GM23338 (cell line): ENCODE data around the gene SYP. TPM values are rescaled to one million over a fixed set of nuclear protein-coding genes. Genes with fewer than 3 reads are reported as not detected.

Source experiments
- ATAC-seq: fragments of 200-7000 bp; cut with Tn5 transposase; 3 replicates; pipeline ENCODE4 v1.9.1; 2020
- DNase-seq: peaks from one replicate; pipeline ENCODE4 v3.0.0-alpha.2; 2015; ENCODE audit warnings: low spot score
- H2AFZ ChIP-seq: fragments of 200-600 bp; sonication (generic); 2 replicates; pipeline ENCODE4 v1.8.0; 2016; ENCODE audit warnings: antibody characterized with exemption, mild to moderate bottlenecking, moderate library complexity
- H3F3A ChIP-seq: fragments of 200-600 bp; sonication (generic); replicated peaks from 2 replicates; pipeline ENCODE4 v1.8.0; 2017; ENCODE audit warnings: antibody characterized with exemption, mixed run types, low read depth
- H3K27ac ChIP-seq: fragments of 200-600 bp; sonication (generic); 2 replicates; pipeline ENCODE4 v1.6.1; 2016; ENCODE audit warnings: low read depth
- H3K27me3 ChIP-seq: fragments of 200-600 bp; sonication (generic); 2 replicates; pipeline ENCODE4 v1.8.0; 2016; ENCODE audit warnings: mild to moderate bottlenecking, mixed run types, moderate library complexity; ENCODE audit not compliant: insufficient read depth
- H3K36me3 ChIP-seq: fragments of 200-600 bp; sonication (generic); 2 replicates; pipeline ENCODE4 v1.8.0; 2016; ENCODE audit warnings: mild to moderate bottlenecking; ENCODE audit not compliant: insufficient read depth
- H3K4me1 ChIP-seq: fragments of 200-600 bp; sonication (generic); 2 replicates; pipeline ENCODE4 v1.8.0; 2016; ENCODE audit warnings: mild to moderate bottlenecking, moderate library complexity; ENCODE audit not compliant: insufficient read depth
- H3K4me2 ChIP-seq: fragments of 200-600 bp; sonication (generic); 2 replicates; pipeline ENCODE4 v1.7.1; 2017; ENCODE audit warnings: mixed run types
- H3K4me3 ChIP-seq: fragments of 200-600 bp; sonication (generic); 2 replicates; pipeline ENCODE4 v1.6.1; 2016; ENCODE audit warnings: mixed run types
- H3K79me2 ChIP-seq: fragments of 200-600 bp; sonication (generic); replicated peaks from 2 replicates; pipeline ENCODE4 v1.8.0; 2017; ENCODE audit warnings: mild to moderate bottlenecking; ENCODE audit not compliant: insufficient read depth
- H3K9me2 ChIP-seq: fragments of 200-600 bp; sonication (generic); 2 replicates; pipeline ENCODE4 v1.8.0; 2017; ENCODE audit not compliant: insufficient read depth
- H4K20me1 ChIP-seq: fragments of 200-600 bp; sonication (generic); replicated peaks from 2 replicates; pipeline ENCODE4 v1.8.0; 2017; ENCODE audit warnings: mild to moderate bottlenecking; ENCODE audit not compliant: insufficient read depth
- H3K27ac Mint-ChIP-seq: 2 replicates; pipeline ENCODE4 v1.8.0; 2020; ENCODE audit warnings: inconsistent platforms, mild to moderate bottlenecking, moderate library complexity, mixed read lengths
- H3K27me3 Mint-ChIP-seq: 3 replicates; pipeline ENCODE4 v1.8.0; 2022; ENCODE audit warnings: low read depth, mild to moderate bottlenecking, moderate library complexity, mixed read lengths, inconsistent platforms; ENCODE audit not compliant: insufficient read depth, poor library complexity
- H3K36me3 Mint-ChIP-seq: 3 replicates; pipeline ENCODE4 v1.8.0; 2021; ENCODE audit warnings: low read depth, mild to moderate bottlenecking, inconsistent platforms, moderate library complexity, mixed read lengths
- H3K4me1 Mint-ChIP-seq: 3 replicates; pipeline ENCODE4 v1.8.0; 2020; ENCODE audit warnings: mild to moderate bottlenecking, inconsistent platforms, mixed read lengths
- H3K4me3 Mint-ChIP-seq: 3 replicates; pipeline ENCODE4 v1.8.0; 2021; ENCODE audit warnings: moderate library complexity, mild to moderate bottlenecking, inconsistent platforms, mixed read lengths
- H3K9me3 Mint-ChIP-seq: 3 replicates; pipeline ENCODE4 v1.8.0; 2020; ENCODE audit warnings: moderate library complexity, mild to moderate bottlenecking, inconsistent platforms, mixed read lengths
- EZH2phosphoT487 ChIP-seq: fragments of 200-600 bp; sonication (generic); IDR thresholded peaks from one replicate; pipeline ENCODE4 v1.8.1; 2018; ENCODE audit warnings: antibody characterized with exemption; ENCODE audit not compliant: unreplicated experiment
- polyA plus RNA-seq: library from polyadenylated mRNA; unstranded; fragments of >200 nt; fragmentation: Nextera tagmentation; extraction: Ambion mirVana; gene quantifications from 2 replicates; pipeline ENCODE4 v1.2.1, GENCODE V29; 2016
- total RNA-seq: library from RNA; depleted of rRNA; stranded (reverse); fragments of >200 nt; shearing (Covaris generic); gene quantifications from 2 replicates; pipeline ENCODE4 v1.2.3, GENCODE V29; 2014
- TF ChIP-seq, protein P1 (sequence below): fragments of 250-450 bp; sonication (Bioruptor Pico); IDR thresholded peaks from 2 replicates; pipeline ENCODE4 v1.5.0; 2020; ENCODE audit warnings: mild to moderate bottlenecking, moderate library complexity
- TF ChIP-seq, protein P2 (sequence below): IDR thresholded peaks from one replicate; pipeline ENCODE4 v1.6.1; 2018; ENCODE audit warnings: antibody characterized with exemption; ENCODE audit not compliant: unreplicated experiment

The SYP gene
- total and polyA plus RNA-seq, 2 experiments from 2014 or later = 3.7 to 9.1 TPM

DNA sequence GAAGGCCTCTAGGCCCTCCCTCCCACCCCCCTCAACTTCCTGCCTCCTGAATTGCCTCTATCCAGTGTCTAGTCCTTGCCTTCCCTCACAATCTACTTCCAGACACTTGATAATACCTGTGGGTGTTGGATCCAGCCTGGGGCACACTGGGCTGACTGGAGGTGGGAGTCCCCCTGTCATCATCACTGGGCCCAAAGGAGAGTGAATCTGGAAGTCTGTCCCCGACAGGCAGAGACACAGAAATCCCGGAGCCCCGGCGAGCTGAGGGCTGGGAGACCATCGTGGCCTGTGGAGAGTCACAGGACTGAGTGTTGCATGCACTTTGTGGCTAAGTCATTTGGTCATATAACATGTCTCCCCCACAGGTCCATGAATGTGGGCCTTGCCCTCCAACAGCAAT lies 8.4 kb upstream of the SYP start:
- no peaks in the 10 kb centered on the region for H3K9me2 ChIP-seq
- H2AFZ ChIP-seq = no peak overlapping the region

DNA sequence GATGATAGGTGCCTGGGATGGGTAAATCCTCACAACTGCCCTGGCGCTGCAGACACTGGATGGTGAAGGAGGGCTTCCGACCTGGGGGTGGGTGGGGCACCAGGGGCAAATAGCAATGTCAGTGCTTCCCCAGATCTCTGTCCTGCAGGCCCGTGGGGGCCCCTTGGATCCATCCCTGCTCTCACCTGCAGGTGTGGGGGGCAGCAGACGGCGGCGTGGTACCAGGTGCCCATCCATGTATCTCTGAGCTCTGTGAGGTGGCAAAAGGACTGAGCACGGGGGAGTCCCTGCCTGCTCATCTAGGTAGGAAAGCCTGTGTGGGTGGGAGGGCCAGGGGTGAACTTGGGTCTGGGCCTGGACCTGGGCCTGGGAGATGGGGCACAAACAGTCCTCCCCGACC lies 6.5 kb upstream of the SYP start:
- no peak overlapping the region for H3K4me3 ChIP-seq
- H3K36me3 ChIP-seq = no peaks in the 10 kb centered on the region
- Mint-ChIP-seq H3K9me3 (no peaks in the 10 kb centered on the region), H3K36me3 (no peaks in the 10 kb centered on the region), H3K4me1 (no peaks in the 10 kb centered on the region), H3K4me3 (no peak overlapping the region), H3K27ac (no peak overlapping the region), H3K27me3 (peaks cover 6% of the 10 kb centered on the region)
- H3F3A ChIP-seq = no peaks in the 10 kb centered on the region
- no peaks in the 10 kb centered on the region for H4K20me1 ChIP-seq
- H3K79me2 ChIP-seq = no peaks in the 10 kb centered on the region
- H3K27me3 ChIP-seq = no peaks in the 10 kb centered on the region
- no peak overlapping the region for H3K27ac ChIP-seq
- no peak overlapping the region for H3K4me2 ChIP-seq
- H3K9me2 ChIP-seq = no peaks in the 10 kb centered on the region
- DNase-seq (no peak), ATAC-seq (no peak)
- TF ChIP-seq, protein P1, sequence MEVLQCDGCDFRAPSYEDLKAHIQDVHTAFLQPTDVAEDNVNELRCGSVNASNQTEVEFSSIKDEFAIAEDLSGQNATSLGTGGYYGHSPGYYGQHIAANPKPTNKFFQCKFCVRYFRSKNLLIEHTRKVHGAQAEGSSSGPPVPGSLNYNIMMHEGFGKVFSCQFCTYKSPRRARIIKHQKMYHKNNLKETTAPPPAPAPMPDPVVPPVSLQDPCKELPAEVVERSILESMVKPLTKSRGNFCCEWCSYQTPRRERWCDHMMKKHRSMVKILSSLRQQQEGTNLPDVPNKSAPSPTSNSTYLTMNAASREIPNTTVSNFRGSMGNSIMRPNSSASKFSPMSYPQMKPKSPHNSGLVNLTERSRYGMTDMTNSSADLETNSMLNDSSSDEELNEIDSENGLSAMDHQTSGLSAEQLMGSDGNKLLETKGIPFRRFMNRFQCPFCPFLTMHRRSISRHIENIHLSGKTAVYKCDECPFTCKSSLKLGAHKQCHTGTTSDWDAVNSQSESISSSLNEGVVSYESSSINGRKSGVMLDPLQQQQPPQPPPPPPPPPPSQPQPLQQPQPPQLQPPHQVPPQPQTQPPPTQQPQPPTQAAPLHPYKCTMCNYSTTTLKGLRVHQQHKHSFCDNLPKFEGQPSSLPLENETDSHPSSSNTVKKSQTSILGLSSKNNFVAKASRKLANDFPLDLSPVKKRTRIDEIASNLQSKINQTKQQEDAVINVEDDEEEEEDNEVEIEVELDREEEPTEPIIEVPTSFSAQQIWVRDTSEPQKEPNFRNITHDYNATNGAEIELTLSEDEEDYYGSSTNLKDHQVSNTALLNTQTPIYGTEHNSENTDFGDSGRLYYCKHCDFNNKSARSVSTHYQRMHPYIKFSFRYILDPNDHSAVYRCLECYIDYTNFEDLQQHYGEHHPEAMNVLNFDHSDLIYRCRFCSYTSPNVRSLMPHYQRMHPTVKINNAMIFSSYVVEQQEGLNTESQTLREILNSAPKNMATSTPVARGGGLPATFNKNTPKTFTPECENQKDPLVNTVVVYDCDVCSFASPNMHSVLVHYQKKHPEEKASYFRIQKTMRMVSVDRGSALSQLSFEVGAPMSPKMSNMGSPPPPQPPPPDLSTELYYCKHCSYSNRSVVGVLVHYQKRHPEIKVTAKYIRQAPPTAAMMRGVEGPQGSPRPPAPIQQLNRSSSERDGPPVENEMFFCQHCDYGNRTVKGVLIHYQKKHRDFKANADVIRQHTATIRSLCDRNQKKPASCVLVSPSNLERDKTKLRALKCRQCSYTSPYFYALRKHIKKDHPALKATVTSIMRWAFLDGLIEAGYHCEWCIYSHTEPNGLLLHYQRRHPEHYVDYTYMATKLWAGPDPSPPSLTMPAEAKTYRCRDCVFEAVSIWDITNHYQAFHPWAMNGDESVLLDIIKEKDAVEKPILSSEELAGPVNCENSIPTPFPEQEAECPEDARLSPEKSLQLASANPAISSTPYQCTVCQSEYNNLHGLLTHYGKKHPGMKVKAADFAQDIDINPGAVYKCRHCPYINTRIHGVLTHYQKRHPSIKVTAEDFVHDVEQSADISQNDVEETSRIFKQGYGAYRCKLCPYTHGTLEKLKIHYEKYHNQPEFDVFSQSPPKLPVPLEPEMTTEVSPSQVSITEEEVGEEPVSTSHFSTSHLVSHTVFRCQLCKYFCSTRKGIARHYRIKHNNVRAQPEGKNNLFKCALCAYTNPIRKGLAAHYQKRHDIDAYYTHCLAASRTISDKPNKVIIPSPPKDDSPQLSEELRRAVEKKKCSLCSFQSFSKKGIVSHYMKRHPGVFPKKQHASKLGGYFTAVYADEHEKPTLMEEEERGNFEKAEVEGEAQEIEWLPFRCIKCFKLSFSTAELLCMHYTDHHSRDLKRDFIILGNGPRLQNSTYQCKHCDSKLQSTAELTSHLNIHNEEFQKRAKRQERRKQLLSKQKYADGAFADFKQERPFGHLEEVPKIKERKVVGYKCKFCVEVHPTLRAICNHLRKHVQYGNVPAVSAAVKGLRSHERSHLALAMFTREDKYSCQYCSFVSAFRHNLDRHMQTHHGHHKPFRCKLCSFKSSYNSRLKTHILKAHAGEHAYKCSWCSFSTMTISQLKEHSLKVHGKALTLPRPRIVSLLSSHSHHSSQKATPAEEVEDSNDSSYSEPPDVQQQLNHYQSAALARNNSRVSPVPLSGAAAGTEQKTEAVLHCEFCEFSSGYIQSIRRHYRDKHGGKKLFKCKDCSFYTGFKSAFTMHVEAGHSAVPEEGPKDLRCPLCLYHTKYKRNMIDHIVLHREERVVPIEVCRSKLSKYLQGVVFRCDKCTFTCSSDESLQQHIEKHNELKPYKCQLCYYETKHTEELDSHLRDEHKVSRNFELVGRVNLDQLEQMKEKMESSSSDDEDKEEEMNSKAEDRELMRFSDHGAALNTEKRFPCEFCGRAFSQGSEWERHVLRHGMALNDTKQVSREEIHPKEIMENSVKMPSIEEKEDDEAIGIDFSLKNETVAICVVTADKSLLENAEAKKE (CRISPR knock-in tag) = no peak
- no peak overlapping the region for H2AFZ ChIP-seq
- H3K4me1 ChIP-seq = no peaks in the 10 kb centered on the region; the same call in 1 of the 2 replicates

More for the DNA sequence above, 8.4 kb upstream of the SYP start:
- no peak overlapping the region for H3K27ac Mint-ChIP-seq
- no peaks in the 10 kb centered on the region for H3K27me3 ChIP-seq
- no peak overlapping the region for H3K27ac ChIP-seq
- no peak overlapping the region for H3K4me3 Mint-ChIP-seq
- no peaks in the 10 kb centered on the region for H3F3A ChIP-seq
- H3K4me1 Mint-ChIP-seq = no peaks in the 10 kb centered on the region; the same call in 2 of the 3 replicates
- no peaks in the 10 kb centered on the region; the same call in 1 of the 2 replicates for H3K4me1 ChIP-seq
- ATAC-seq = no peak
- no peaks in the 10 kb centered on the region for H3K79me2 ChIP-seq
- DNase-seq = no peak
- H3K27me3 Mint-ChIP-seq = peaks cover 8% of the 10 kb centered on the region
- H3K4me2 ChIP-seq = no peak overlapping the region
- H4K20me1 ChIP-seq = no peaks in the 10 kb centered on the region
- H3K9me3 Mint-ChIP-seq = no peaks in the 10 kb centered on the region
- no peak for TF ChIP-seq EZH2phosphoT487
- TF ChIP-seq, protein P2, sequence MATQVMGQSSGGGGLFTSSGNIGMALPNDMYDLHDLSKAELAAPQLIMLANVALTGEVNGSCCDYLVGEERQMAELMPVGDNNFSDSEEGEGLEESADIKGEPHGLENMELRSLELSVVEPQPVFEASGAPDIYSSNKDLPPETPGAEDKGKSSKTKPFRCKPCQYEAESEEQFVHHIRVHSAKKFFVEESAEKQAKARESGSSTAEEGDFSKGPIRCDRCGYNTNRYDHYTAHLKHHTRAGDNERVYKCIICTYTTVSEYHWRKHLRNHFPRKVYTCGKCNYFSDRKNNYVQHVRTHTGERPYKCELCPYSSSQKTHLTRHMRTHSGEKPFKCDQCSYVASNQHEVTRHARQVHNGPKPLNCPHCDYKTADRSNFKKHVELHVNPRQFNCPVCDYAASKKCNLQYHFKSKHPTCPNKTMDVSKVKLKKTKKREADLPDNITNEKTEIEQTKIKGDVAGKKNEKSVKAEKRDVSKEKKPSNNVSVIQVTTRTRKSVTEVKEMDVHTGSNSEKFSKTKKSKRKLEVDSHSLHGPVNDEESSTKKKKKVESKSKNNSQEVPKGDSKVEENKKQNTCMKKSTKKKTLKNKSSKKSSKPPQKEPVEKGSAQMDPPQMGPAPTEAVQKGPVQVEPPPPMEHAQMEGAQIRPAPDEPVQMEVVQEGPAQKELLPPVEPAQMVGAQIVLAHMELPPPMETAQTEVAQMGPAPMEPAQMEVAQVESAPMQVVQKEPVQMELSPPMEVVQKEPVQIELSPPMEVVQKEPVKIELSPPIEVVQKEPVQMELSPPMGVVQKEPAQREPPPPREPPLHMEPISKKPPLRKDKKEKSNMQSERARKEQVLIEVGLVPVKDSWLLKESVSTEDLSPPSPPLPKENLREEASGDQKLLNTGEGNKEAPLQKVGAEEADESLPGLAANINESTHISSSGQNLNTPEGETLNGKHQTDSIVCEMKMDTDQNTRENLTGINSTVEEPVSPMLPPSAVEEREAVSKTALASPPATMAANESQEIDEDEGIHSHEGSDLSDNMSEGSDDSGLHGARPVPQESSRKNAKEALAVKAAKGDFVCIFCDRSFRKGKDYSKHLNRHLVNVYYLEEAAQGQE = no peak
- no peaks in the 10 kb centered on the region for H3K36me3 ChIP-seq
- H3K4me3 ChIP-seq = no peak overlapping the region
- H3K36me3 Mint-ChIP-seq = no peaks in the 10 kb centered on the region
